NCI-H2171 treated with DMSO at 0.1 percent for 48 hours (cell line): ENCODE results near the gene NDFIP1.
"Not testable (repeated sequence)": the region's sequence is repeated elsewhere in the genome, so short reads cannot be mapped to it uniquely, and the experiment has no call there.

Experiments used
- DNase-seq: peaks from one replicate; lab custom pipeline; 2025; lab: John Stamatoyannopoulos, UW

Gene NDFIP1

GRCh38 chr5:142154449-142154841, 45.9 kb downstream of the NDFIP1 start:
- not testable (repeated sequence) for DNase-seq

- DNase-seq: no peak
These were observed 48.4 kb downstream of the NDFIP1 start for GRCh38 chr5:142156839-142157463.

- DNase-seq: no peak
These were observed 50.8 kb downstream of the NDFIP1 start for GRCh38 chr5:142159354-142159753.

GRCh38 chr5:142164315-142164714, 55.7 kb downstream of the NDFIP1 start:
- DNase-seq: no peak

GRCh38 chr5:142166754-142167153, 58.2 kb downstream of the NDFIP1 start:
- DNase-seq: no peak

- DNase-seq: no peak
These were observed 58.9 kb downstream of the NDFIP1 start for GRCh38 chr5:142167458-142167857.

GRCh38 chr5:142168365-142168764, 59.8 kb downstream of the NDFIP1 start:
- DNase-seq: no peak

GRCh38 chr5:142170254-142170953, 61.8 kb downstream of the NDFIP1 start:
- peak; percentile 27 for DNase-seq

- no peak for DNase-seq
These were observed 62.7 kb downstream of the NDFIP1 start for GRCh38 chr5:142171270-142171669.

GRCh38 chr5:142175039-142175438, 66.5 kb downstream of the NDFIP1 start:
- peak; percentile 87 for DNase-seq

- DNase-seq: peak; percentile 41
These were observed 67.0 kb downstream of the NDFIP1 start for GRCh38 chr5:142175461-142176142.

GRCh38 chr5:142176255-142176654, 67.7 kb downstream of the NDFIP1 start:
- no peak for DNase-seq

GRCh38 chr5:142178651-142179050, 70.1 kb downstream of the NDFIP1 start:
- DNase-seq: peak; percentile 28

GRCh38 chr5:142179776-142180387, 71.3 kb downstream of the NDFIP1 start:
- DNase-seq: no peak

GRCh38 chr5:142181096-142181495, 72.5 kb downstream of the NDFIP1 start:
- DNase-seq: peak; percentile 17

GRCh38 chr5:142181547-142182163, 73.1 kb downstream of the NDFIP1 start:
- DNase-seq: peak; percentile 17

GRCh38 chr5:142182840-142183239, 74.3 kb downstream of the NDFIP1 start:
- no peak for DNase-seq

GRCh38 chr5:142183561-142183960, 75.0 kb downstream of the NDFIP1 start:
- DNase-seq: no peak

GRCh38 chr5:142184988-142185387, 76.4 kb downstream of the NDFIP1 start:
- DNase-seq: no peak

GRCh38 chr5:142186514-142186856, 77.9 kb downstream of the NDFIP1 start:
- no peak for DNase-seq

- no peak for DNase-seq
These were observed 78.4 kb downstream of the NDFIP1 start for GRCh38 chr5:142186857-142187594.

- DNase-seq: not testable (repeated sequence)
These were observed 80.1 kb downstream of the NDFIP1 start for GRCh38 chr5:142188691-142189090.
